Prostate gland (tissue), 2 donors: ENCODE measurements around the gene NRCAM. TPM values are rescaled to one million over a fixed set of nuclear protein-coding genes. Genes with fewer than 3 reads are reported as not detected.

Experiments used
- DNase-seq: peaks from one replicate; pipeline ENCODE4 v3.0.0-alpha.2; 2019; ENCODE audit warnings: low spot score
- H3K27ac ChIP-seq, 2 donors: fragments of 200-600 bp; sonication (generic); 2 replicates each; pipeline ENCODE4 v1.5.1; 2017 to 2019
- H3K27me3 ChIP-seq: fragments of 200-600 bp; sonication (generic); replicated peaks from 2 replicates; pipeline ENCODE4 v1.5.1; 2019; ENCODE audit not compliant: insufficient read depth
- H3K36me3 ChIP-seq, 2 donors: fragments of 200-600 bp; sonication (generic); 1 replicate in 1 of 2; 2 replicates in 1 of 2; pipeline versions ENCODE4 v1.5.1 to v1.8.1; 2017 to 2019
- H3K4me1 ChIP-seq: fragments of 200-600 bp; sonication (generic); replicated peaks from 2 replicates; pipeline ENCODE4 v1.5.1; 2019
- H3K4me3 ChIP-seq, 2 donors: fragments of 200-600 bp; sonication (generic); 2 replicates each; pipeline ENCODE4 v1.5.1; 2017 to 2019
- H3K9me3 ChIP-seq: fragments of 200-600 bp; sonication (generic); 2 replicates; pipeline ENCODE4 v1.5.1; 2017
- POLR2A ChIP-seq: fragments of 450-650 bp; IDR thresholded peaks from one replicate; pipeline ENCODE4 v1.6.1; 2016; ENCODE audit warnings: antibody characterized with exemption, mild to moderate bottlenecking
- POLR2AphosphoS5 ChIP-seq: sonication (generic); formaldehyde crosslinking; IDR thresholded peaks from one replicate; pipeline ENCODE4 v1.6.1; 2017; ENCODE audit warnings: antibody characterized with exemption
- WGBS: methylation state at CpG from one replicate; pipeline ENCODE4 v1.1.5; 2018; 5-methylcytosine and 5-hydroxymethylcytosine counted together
- intact Hi-C: fragments of 100-400 bp; cut with DNase I; formaldehyde crosslinking; loops from one replicate; pipeline ENCODE4 v1.14.2; 2022
- total RNA-seq, 2 donors: library from RNA; depleted of rRNA; stranded (reverse); fragments of >200 nt; gene quantifications; one replicate each; pipeline ENCODE4 v1.1.0, GENCODE V29; 2016
- TF ChIP-seq, protein P1 (sequence below), 4 experiments: fragments of 200-600 bp in 2 of 4; fragments of 450-650 bp in 2 of 4; sonication (generic) in 2 of 4; IDR thresholded peaks; 1 replicate in 3 of 4; 2 replicates in 1 of 4; pipeline ENCODE4 v1.5.1; 2016 to 2019; ENCODE audit warnings: antibody characterized with exemption in 4 of 4, mild to moderate bottlenecking in 2 of 4, moderate library complexity in 2 of 4

NRCAM gene
- total RNA-seq, 2 donors from 2014 or later, result 1.1 to 3.1 TPM

GRCh38 chr7:108486291-108486966, 30.2 kb upstream of the NRCAM start:
- Histone ChIP-seq H3K27ac (no peak overlapping the region), H3K4me1 (no peaks in the 10 kb centered on the region), H3K36me3 (no peaks in the 10 kb centered on the region), H3K9me3 (no peaks in the 10 kb centered on the region), H3K27me3 (no peaks in the 10 kb centered on the region), H3K4me3 (no peak overlapping the region)
- intact Hi-C loops, result no loop called here
- DNase-seq, result no peak
- no peak for TF ChIP-seq POLR2A
- TF ChIP-seq POLR2AphosphoS5, result no peak
- TF ChIP-seq, protein P1, sequence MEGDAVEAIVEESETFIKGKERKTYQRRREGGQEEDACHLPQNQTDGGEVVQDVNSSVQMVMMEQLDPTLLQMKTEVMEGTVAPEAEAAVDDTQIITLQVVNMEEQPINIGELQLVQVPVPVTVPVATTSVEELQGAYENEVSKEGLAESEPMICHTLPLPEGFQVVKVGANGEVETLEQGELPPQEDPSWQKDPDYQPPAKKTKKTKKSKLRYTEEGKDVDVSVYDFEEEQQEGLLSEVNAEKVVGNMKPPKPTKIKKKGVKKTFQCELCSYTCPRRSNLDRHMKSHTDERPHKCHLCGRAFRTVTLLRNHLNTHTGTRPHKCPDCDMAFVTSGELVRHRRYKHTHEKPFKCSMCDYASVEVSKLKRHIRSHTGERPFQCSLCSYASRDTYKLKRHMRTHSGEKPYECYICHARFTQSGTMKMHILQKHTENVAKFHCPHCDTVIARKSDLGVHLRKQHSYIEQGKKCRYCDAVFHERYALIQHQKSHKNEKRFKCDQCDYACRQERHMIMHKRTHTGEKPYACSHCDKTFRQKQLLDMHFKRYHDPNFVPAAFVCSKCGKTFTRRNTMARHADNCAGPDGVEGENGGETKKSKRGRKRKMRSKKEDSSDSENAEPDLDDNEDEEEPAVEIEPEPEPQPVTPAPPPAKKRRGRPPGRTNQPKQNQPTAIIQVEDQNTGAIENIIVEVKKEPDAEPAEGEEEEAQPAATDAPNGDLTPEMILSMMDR (IDR thresholded peaks at IDR 0.05), result no peak
- 86% methylated on average over 5 of the region's 5 CpGs for WGBS

GRCh38 chr7:108484137-108484536, 27.9 kb upstream of the NRCAM start:
- intact Hi-C loops, result no loop called here
- H3K27ac ChIP-seq, result no peak overlapping the region
- no peaks in the 10 kb centered on the region for H3K27me3 ChIP-seq
- WGBS, result 91% methylated on average over 1 of the region's 1 CpG
- TF ChIP-seq POLR2A (no peak), POLR2AphosphoS5 (no peak)
- TF ChIP-seq, protein P1 (IDR thresholded peaks at IDR 0.05), result no peak
- no peak overlapping the region for H3K4me3 ChIP-seq
- H3K36me3 ChIP-seq, result no peaks in the 10 kb centered on the region
- H3K9me3 ChIP-seq, result no peaks in the 10 kb centered on the region
- DNase-seq, result no peak
- H3K4me1 ChIP-seq, result no peaks in the 10 kb centered on the region

GRCh38 chr7:108480311-108480710, 24.1 kb upstream of the NRCAM start:
- 94% methylated on average over 5 of the region's 5 CpGs for WGBS
- Histone ChIP-seq H3K27ac (no peak overlapping the region), H3K36me3 (no peaks in the 10 kb centered on the region)

DNA sequence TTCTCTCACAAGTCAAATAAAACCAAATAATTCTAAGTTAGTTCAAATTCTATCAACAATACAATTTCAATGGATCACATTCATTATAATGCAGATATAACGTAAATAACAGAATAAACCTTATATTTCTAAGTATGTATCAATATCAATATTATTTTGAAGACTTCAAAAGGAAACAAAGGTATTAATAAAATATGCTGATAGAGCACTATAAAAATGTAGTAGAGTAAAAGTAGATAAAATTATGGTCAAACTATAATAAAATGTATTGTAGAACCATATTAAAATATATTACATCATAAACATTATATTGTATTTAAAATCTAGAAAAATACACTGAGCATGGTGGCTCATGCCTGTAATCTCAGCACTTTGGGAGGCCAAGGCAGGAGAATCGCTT, 23.5 kb upstream of the NRCAM start:
- Histone ChIP-seq H3K4me3 (no peak overlapping the region), H3K4me1 (no peaks in the 10 kb centered on the region), H3K27ac (no peak overlapping the region), H3K36me3 (no peaks in the 10 kb centered on the region), H3K27me3 (no peaks in the 10 kb centered on the region), H3K9me3 (no peaks in the 10 kb centered on the region)
- intact Hi-C loops, result no loop called here
- DNase-seq, result no peak
- WGBS, result 95% methylated on average over 2 of the region's 2 CpGs
- TF ChIP-seq, protein P1 (IDR thresholded peaks at IDR 0.05), result no peak
- TF ChIP-seq POLR2AphosphoS5 (no peak), POLR2A (no peak)

More at GRCh38 chr7:108480311-108480710, 24.1 kb upstream of the NRCAM start:
- DNase-seq, result no peak
- H3K27me3 ChIP-seq, result no peaks in the 10 kb centered on the region
- TF ChIP-seq, protein P1 (IDR thresholded peaks at IDR 0.05), result no peak
- TF ChIP-seq POLR2AphosphoS5 (no peak), POLR2A (no peak)
- no peaks in the 10 kb centered on the region for H3K9me3 ChIP-seq
- H3K4me3 ChIP-seq, result no peak overlapping the region
- intact Hi-C loops, result no loop called here
- H3K4me1 ChIP-seq, result no peaks in the 10 kb centered on the region

DNA sequence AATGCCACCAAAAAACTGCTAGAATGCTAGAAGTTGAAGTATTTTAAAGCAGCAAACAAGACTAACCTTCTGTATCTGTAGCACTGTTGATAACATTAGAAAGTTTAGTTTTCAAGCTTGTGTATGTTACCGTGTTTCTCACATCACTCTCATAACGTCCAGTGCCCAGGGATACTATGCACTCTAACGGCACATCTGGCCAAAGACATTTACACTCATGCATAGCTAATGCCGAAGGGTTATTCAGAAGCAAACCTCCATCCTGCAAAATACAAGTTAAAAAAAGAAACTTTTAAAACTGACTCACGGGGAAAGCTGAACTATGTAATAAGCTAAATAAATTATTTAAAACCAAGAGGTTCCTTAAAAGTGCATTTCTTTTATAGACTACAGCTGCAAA, 22.9 kb upstream of the NRCAM start:
- Histone ChIP-seq H3K27me3 (no peaks in the 10 kb centered on the region), H3K4me3 (no peak overlapping the region), H3K4me1 (no peaks in the 10 kb centered on the region), H3K9me3 (no peaks in the 10 kb centered on the region), H3K36me3 (no peaks in the 10 kb centered on the region), H3K27ac (no peak overlapping the region)
- no peak for DNase-seq
- TF ChIP-seq, protein P1 (IDR thresholded peaks at IDR 0.05), result no peak
- TF ChIP-seq POLR2AphosphoS5 (no peak), POLR2A (no peak)
- 93% methylated on average over 5 of the region's 5 CpGs for whole genome bisulfite sequencing
- intact Hi-C loops, result no loop called here
